GM21723 (cell line): ENCODE measurements around the gene ONECUT2.
"Not testable (repeated sequence)": the region's sequence is repeated elsewhere in the genome, so short reads cannot be mapped to it uniquely, and the experiment has no call there.

Source experiments
- ATAC-seq: cut with Tn5 transposase; IDR thresholded peaks from one replicate; pipeline ENCODE4 v1.9.1; 2021; ENCODE audit warnings: mild to moderate bottlenecking, moderate library complexity; ENCODE audit not compliant: unreplicated experiment

Gene ONECUT2

GRCh38 chr18:57445488-57446319 lies 10.5 kb downstream of the ONECUT2 start:
- ATAC-seq: no peak

- no peak for ATAC-seq
Measured at GRCh38 chr18:57446322-57446721, 11.1 kb downstream of the ONECUT2 start.

GRCh38 chr18:57447154-57447621 lies 12.0 kb downstream of the ONECUT2 start:
- no peak for ATAC-seq

- no peak for ATAC-seq
Measured at GRCh38 chr18:57455576-57456129, 20.5 kb downstream of the ONECUT2 start.

- ATAC-seq: no peak
Measured at GRCh38 chr18:57461652-57462269, 26.6 kb downstream of the ONECUT2 start.

- ATAC-seq: no peak
Measured at GRCh38 chr18:57466307-57466706, 31.1 kb downstream of the ONECUT2 start.

GRCh38 chr18:57466745-57467409 lies 31.7 kb downstream of the ONECUT2 start:
- no peak for ATAC-seq

- no peak for ATAC-seq
Measured at GRCh38 chr18:57469884-57470283, 34.7 kb downstream of the ONECUT2 start.

GRCh38 chr18:57475408-57475807 lies 40.2 kb downstream of the ONECUT2 start:
- no peak for ATAC-seq

- no peak for ATAC-seq
Measured at GRCh38 chr18:57475903-57476302, 40.7 kb downstream of the ONECUT2 start.

GRCh38 chr18:57480733-57481132 lies 45.6 kb downstream of the ONECUT2 start:
- ATAC-seq: no peak

- ATAC-seq: no peak
Measured at GRCh38 chr18:57497372-57498294, 62.5 kb downstream of the ONECUT2 start.

GRCh38 chr18:57498682-57499256 lies 63.6 kb downstream of the ONECUT2 start:
- ATAC-seq: no peak

- no peak for ATAC-seq
Measured at GRCh38 chr18:57502624-57503023, 67.5 kb downstream of the ONECUT2 start.

- ATAC-seq: no peak
Measured at GRCh38 chr18:57505231-57505630, 70.1 kb downstream of the ONECUT2 start.

- ATAC-seq: no peak
Measured at GRCh38 chr18:57516056-57516455, 80.9 kb downstream of the ONECUT2 start.

- no peak for ATAC-seq
Measured at GRCh38 chr18:57518533-57518932, 83.4 kb downstream of the ONECUT2 start.

- no peak for ATAC-seq
Measured at GRCh38 chr18:57519668-57520424, 84.7 kb downstream of the ONECUT2 start.

- ATAC-seq: not testable (repeated sequence)
Measured at GRCh38 chr18:57522348-57522747, 87.2 kb downstream of the ONECUT2 start.
